ENCODE data around the gene SLC35B4.
A peak's percentile ranks its signal among the peaks of the same experiment; 100 is the strongest.

Gene SLC35B4

GRCh38 chr7:134332892-134333291, 16.2 kb upstream of the SLC35B4 start:
- DNase-seq (ENCODE audit: extremely low read depth in 1 of 2, low read depth in 1 of 2), result no peak

- DNase-seq (ENCODE audit: extremely low read depth in 1 of 2, low read depth in 1 of 2), result no peak
Measured at GRCh38 chr7:134331393-134331792, 14.7 kb upstream of the SLC35B4 start.

- no peak for DNase-seq (ENCODE audit: extremely low read depth in 1 of 2, low read depth in 1 of 2)
Measured at GRCh38 chr7:134330974-134331373, 14.2 kb upstream of the SLC35B4 start.

GRCh38 chr7:134329614-134330346, 13.1 kb upstream of the SLC35B4 start:
- no peak for DNase-seq (ENCODE audit: extremely low read depth in 1 of 2, low read depth in 1 of 2)

GRCh38 chr7:134328900-134329299, 12.2 kb upstream of the SLC35B4 start:
- DNase-seq (ENCODE audit: extremely low read depth in 1 of 2, low read depth in 1 of 2), result no peak

- peak; percentile 8 to 33 for DNase-seq (ENCODE audit: extremely low read depth in 1 of 2, low read depth in 1 of 2)
Measured at GRCh38 chr7:134327896-134328295, 11.2 kb upstream of the SLC35B4 start.

GRCh38 chr7:134324107-134324506, 7.4 kb upstream of the SLC35B4 start:
- DNase-seq (ENCODE audit: extremely low read depth in 1 of 2, low read depth in 1 of 2), result no peak

- DNase-seq (ENCODE audit: extremely low read depth in 1 of 2, low read depth in 1 of 2), result no peak
Measured at GRCh38 chr7:134320201-134320600, 3.5 kb upstream of the SLC35B4 start.

GRCh38 chr7:134318443-134318842, 1.7 kb upstream of the SLC35B4 start:
- no peak for DNase-seq (ENCODE audit: extremely low read depth in 1 of 2, low read depth in 1 of 2)

GRCh38 chr7:134317434-134317833, 704 bp upstream of the SLC35B4 start:
- no peak for DNase-seq (ENCODE audit: extremely low read depth in 1 of 2, low read depth in 1 of 2)

- DNase-seq (ENCODE audit: extremely low read depth in 1 of 2, low read depth in 1 of 2), result no peak
Measured at GRCh38 chr7:134315679-134316538, 821 bp downstream of the SLC35B4 start.

GRCh38 chr7:134313543-134313942, 3.2 kb downstream of the SLC35B4 start:
- no peak for DNase-seq (ENCODE audit: extremely low read depth in 1 of 2, low read depth in 1 of 2)

GRCh38 chr7:134312717-134313116, 4.0 kb downstream of the SLC35B4 start:
- DNase-seq (ENCODE audit: extremely low read depth in 1 of 2, low read depth in 1 of 2), result no peak

GRCh38 chr7:134311807-134312206, 4.9 kb downstream of the SLC35B4 start:
- DNase-seq (ENCODE audit: extremely low read depth in 1 of 2, low read depth in 1 of 2), result no peak

GRCh38 chr7:134308548-134308947, 8.2 kb downstream of the SLC35B4 start:
- no peak for DNase-seq (ENCODE audit: extremely low read depth in 1 of 2, low read depth in 1 of 2)

GRCh38 chr7:134307320-134307719, 9.4 kb downstream of the SLC35B4 start:
- no peak for DNase-seq (ENCODE audit: extremely low read depth in 1 of 2, low read depth in 1 of 2)

GRCh38 chr7:134302120-134302519, 14.6 kb downstream of the SLC35B4 start:
- no peak for DNase-seq (ENCODE audit: extremely low read depth in 1 of 2, low read depth in 1 of 2)

- no peak for DNase-seq (ENCODE audit: extremely low read depth in 1 of 2, low read depth in 1 of 2)
Measured at GRCh38 chr7:134301592-134301991, 15.1 kb downstream of the SLC35B4 start.

GRCh38 chr7:134300988-134301387, 15.7 kb downstream of the SLC35B4 start:
- DNase-seq (ENCODE audit: extremely low read depth in 1 of 2, low read depth in 1 of 2), result no peak

GRCh38 chr7:134298902-134299683, 17.6 kb downstream of the SLC35B4 start:
- no peak for DNase-seq (ENCODE audit: extremely low read depth in 1 of 2, low read depth in 1 of 2)

GRCh38 chr7:134297489-134297888, 19.2 kb downstream of the SLC35B4 start:
- DNase-seq (ENCODE audit: extremely low read depth in 1 of 2, low read depth in 1 of 2), result no peak

All from stimulated activated CD8-positive, alpha-beta memory T cell treated with anti-CD3 and anti-CD28 coated beads, Interleukin-7, amount 100 ng/mL, for 48 hours (primary cell).